NK-92 (cell line): Measurements from ENCODE around the gene IPO9.

Experiments used
- DNase-seq: peaks from one replicate; lab custom pipeline; 2025; ENCODE audit not compliant: unreplicated experiment; lab: John Stamatoyannopoulos, UW

Gene IPO9

GRCh38 chr1:201828820-201829774 is at the start of gene IPO9:
Gene IPO9 (plus strand): TSS chr1:201829157. CDS start chr1:201829210, 53 bp downstream.
- peak; percentile 31 for DNase-seq

- no peak for DNase-seq
These were observed 49.5 kb upstream of the IPO9 start for GRCh38 chr1:201779351-201779880.

- no peak for DNase-seq
These were observed 48.0 kb upstream of the IPO9 start for GRCh38 chr1:201780952-201781351.

- no peak for DNase-seq
These were observed 47.5 kb upstream of the IPO9 start for GRCh38 chr1:201781437-201781836.

- no peak for DNase-seq
These were observed 46.6 kb upstream of the IPO9 start for GRCh38 chr1:201782353-201782752.

GRCh38 chr1:201783058-201783457 is 45.9 kb upstream of the IPO9 start:
- no peak for DNase-seq

GRCh38 chr1:201783572-201783971 is 45.4 kb upstream of the IPO9 start:
- no peak for DNase-seq

- no peak for DNase-seq
These were observed 43.7 kb upstream of the IPO9 start for GRCh38 chr1:201785291-201785690.

GRCh38 chr1:201786824-201787223 is 42.1 kb upstream of the IPO9 start:
- no peak for DNase-seq

- no peak for DNase-seq
These were observed 40.7 kb upstream of the IPO9 start for GRCh38 chr1:201788296-201788695.

GRCh38 chr1:201789245-201789644 is 39.7 kb upstream of the IPO9 start:
- DNase-seq = no peak

GRCh38 chr1:201790261-201790660 is 38.7 kb upstream of the IPO9 start:
- no peak for DNase-seq

- no peak for DNase-seq
These were observed 37.7 kb upstream of the IPO9 start for GRCh38 chr1:201791051-201791778.

GRCh38 chr1:201791779-201792173 is 37.2 kb upstream of the IPO9 start:
- DNase-seq = no peak

- DNase-seq = no peak
These were observed 36.2 kb upstream of the IPO9 start for GRCh38 chr1:201792534-201793305.

GRCh38 chr1:201793306-201793925 is 35.5 kb upstream of the IPO9 start:
- no peak for DNase-seq

- no peak for DNase-seq
These were observed 33.9 kb upstream of the IPO9 start for GRCh38 chr1:201795066-201795465.

GRCh38 chr1:201800246-201800645 is 28.7 kb upstream of the IPO9 start:
- no peak for DNase-seq

GRCh38 chr1:201806801-201807200 is 22.2 kb upstream of the IPO9 start:
- no peak for DNase-seq

GRCh38 chr1:201807958-201808632 is 20.9 kb upstream of the IPO9 start:
- DNase-seq = no peak
